ENCODE results near the gene GALNT5.

The GALNT5 gene

DNA sequence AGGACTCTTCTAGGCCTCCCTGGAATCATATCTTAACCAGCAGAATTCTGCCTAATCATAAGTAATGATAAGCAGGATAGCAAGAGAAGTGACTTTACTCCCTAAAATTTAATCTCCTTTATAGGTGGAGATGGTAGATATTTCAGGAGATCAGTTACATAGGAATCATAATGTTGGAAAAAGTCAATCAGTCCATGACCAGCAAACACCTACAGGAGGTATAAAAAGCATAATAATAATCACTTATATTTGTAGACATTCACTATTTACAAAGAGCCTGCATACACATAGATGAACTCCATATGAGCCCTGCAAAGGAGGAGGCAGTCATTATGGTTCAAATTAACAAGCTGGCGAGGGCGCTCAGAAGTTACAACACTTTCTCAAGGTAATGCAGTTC, 2.5 kb downstream of the GALNT5 start:
- no peak for TF ChIP-seq POU2F2 (IDR thresholded peaks at IDR 0.05; ENCODE audit: low read depth, low read length)
- TF ChIP-seq PAX5 (IDR thresholded peaks at IDR 0.05; ENCODE audit: insufficient read depth, low read length, severe bottlenecking) = no peak
- TF ChIP-seq TAF1 (IDR thresholded peaks at IDR 0.05; ENCODE audit: low read depth, low read length) = no peak
- no peak for TF ChIP-seq POLR2A (IDR thresholded peaks at IDR 0.05; ENCODE audit: low read depth, low read length)
- TF ChIP-seq POLR2AphosphoS5 (IDR thresholded peaks at IDR 0.05; ENCODE audit: low read depth, low read length) = no peak
- no peak for TF ChIP-seq SPI1 (IDR thresholded peaks at IDR 0.05; ENCODE audit: low read depth, low read length)
- FAIRE-seq (no peak), DNase-seq (ENCODE audit: insufficient read length, low spot score) (no peak)

DNA sequence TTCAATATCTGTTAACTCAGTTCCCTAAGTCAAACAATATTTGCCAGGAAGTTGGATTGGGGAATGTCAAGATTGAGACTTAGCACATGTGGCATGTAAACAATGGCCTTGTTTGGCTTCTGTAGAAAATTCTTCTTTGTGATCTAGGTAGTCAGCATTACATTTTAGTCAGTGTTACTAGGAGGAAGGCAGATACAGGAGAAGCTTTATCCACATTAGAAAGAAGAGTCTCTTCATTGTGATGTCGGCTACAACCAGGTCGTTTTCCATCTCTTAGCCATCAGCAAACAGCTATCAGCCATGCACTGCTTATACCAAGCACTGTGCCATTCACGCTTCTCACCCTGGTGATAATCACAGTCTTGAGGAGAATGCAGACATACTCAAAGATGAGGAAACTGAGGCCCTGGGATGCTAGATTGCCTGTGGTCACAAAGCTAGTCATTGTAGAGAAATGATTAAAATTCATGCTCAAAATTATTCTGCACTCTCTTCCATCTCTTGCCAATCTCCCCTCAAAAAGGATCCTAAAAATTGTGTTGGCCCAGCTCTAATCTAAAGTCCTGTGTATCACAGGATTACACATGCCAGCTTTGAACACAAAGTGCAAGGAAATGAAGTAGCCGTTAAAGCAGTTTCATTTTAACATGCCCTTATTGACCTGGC, 3.2 kb downstream of the GALNT5 start:
- FAIRE-seq (no peak), DNase-seq (ENCODE audit: insufficient read length, low spot score) (no peak)
- no peak for TF ChIP-seq POLR2AphosphoS5 (IDR thresholded peaks at IDR 0.05; ENCODE audit: low read depth, low read length)
- no peak for TF ChIP-seq PAX5 (IDR thresholded peaks at IDR 0.05; ENCODE audit: insufficient read depth, low read length, severe bottlenecking)
- no peak for TF ChIP-seq TAF1 (IDR thresholded peaks at IDR 0.05; ENCODE audit: low read depth, low read length)
- TF ChIP-seq SPI1 (IDR thresholded peaks at IDR 0.05; ENCODE audit: low read depth, low read length) = no peak
- TF ChIP-seq POLR2A (IDR thresholded peaks at IDR 0.05; ENCODE audit: low read depth, low read length) = no peak
- TF ChIP-seq POU2F2 (IDR thresholded peaks at IDR 0.05; ENCODE audit: low read depth, low read length) = no peak

DNA sequence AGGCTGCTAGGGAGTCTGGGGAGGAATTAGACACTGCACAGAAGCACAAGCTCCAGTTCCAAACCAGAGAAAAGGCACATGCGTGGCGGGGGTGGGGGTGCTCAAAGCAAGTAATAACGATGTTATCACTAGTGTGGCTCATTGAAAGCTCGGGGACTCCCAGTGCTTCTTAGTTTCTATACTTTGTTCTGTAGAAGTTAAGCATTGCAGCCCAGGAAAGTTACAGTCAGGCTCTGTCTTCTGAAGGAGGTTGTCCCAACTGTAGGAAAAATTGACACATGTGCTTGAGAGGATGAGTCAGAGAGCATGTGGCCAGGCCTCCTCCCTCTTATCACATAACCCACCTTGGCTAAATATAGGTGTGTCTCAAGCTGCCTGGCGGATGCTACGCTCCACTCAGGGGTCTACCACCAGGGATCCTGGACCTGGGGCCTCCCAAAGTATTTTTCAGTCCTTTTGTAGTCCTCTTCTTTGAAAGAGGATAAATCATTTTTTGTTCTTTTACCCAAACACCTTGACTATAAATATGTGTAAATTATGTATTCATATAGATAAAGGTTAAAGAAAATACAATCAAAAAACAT, 3.8 kb downstream of the GALNT5 start:
- DNase-seq (ENCODE audit: insufficient read length, low spot score) (no peak), FAIRE-seq (no peak)
- TF ChIP-seq POU2F2 (IDR thresholded peaks at IDR 0.05; ENCODE audit: low read depth, low read length) = no peak
- no peak for TF ChIP-seq TAF1 (IDR thresholded peaks at IDR 0.05; ENCODE audit: low read depth, low read length)
- TF ChIP-seq PAX5 (IDR thresholded peaks at IDR 0.05; ENCODE audit: insufficient read depth, low read length, severe bottlenecking) = no peak
- no peak for TF ChIP-seq SPI1 (IDR thresholded peaks at IDR 0.05; ENCODE audit: low read depth, low read length)
- no peak for TF ChIP-seq POLR2AphosphoS5 (IDR thresholded peaks at IDR 0.05; ENCODE audit: low read depth, low read length)
- no peak for TF ChIP-seq POLR2A (IDR thresholded peaks at IDR 0.05; ENCODE audit: low read depth, low read length)

DNA sequence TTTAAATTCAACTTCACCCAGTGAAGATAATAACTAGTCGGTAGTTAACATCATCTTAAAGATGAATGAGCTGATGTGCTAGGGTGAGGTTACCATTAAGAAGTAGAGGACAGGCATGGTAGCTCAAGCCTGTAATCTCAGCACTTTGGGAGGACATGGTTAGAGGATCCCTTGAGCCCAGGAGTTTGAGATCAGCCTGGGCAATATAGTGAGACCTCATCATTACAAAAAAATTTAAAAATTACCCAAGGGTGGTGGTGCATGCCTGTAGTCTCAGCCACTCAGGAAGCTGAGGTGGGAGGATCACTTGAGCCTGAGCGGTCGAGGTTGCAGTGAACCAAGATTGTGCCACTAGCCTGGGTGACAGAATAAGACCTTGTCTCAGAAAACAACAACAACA, 4.7 kb downstream of the GALNT5 start:
- peak; percentile 55 for FAIRE-seq
- TF ChIP-seq POU2F2 (IDR thresholded peaks at IDR 0.05; ENCODE audit: low read depth, low read length) = no peak

DNA sequence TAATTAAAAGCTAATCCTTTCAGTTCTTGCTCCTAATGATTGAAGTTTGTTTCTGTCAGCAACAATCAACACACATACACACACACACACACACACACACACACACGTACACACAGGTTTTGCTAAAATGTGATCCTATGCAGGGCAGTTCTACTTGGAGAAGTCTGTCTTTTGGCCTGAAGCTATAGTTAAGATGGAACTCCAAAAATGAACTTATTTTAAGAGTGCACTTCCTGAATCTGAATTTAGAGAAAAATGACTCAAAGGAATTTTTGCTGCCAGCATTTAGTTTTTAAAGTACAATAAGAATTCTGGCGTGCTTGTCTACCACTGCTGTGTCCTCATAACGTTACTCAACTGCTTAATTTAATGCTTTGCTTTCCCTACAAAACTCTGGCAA, 6.6 kb downstream of the GALNT5 start:
- no peak for FAIRE-seq
- no peak for TF ChIP-seq SPI1 (IDR thresholded peaks at IDR 0.05; ENCODE audit: low read depth, low read length)
- no peak for TF ChIP-seq POLR2A (IDR thresholded peaks at IDR 0.05; ENCODE audit: low read depth, low read length)
- TF ChIP-seq TAF1 (IDR thresholded peaks at IDR 0.05; ENCODE audit: low read depth, low read length) = no peak
- TF ChIP-seq PAX5 (IDR thresholded peaks at IDR 0.05; ENCODE audit: insufficient read depth, low read length, severe bottlenecking) = no peak
- no peak for TF ChIP-seq POLR2AphosphoS5 (IDR thresholded peaks at IDR 0.05; ENCODE audit: low read depth, low read length)
- no peak for TF ChIP-seq POU2F2 (IDR thresholded peaks at IDR 0.05; ENCODE audit: low read depth, low read length)
- no peak for DNase-seq (ENCODE audit: insufficient read length, low spot score)

More for the DNA sequence above, 4.7 kb downstream of the GALNT5 start:
- DNase-seq (ENCODE audit: insufficient read length, low spot score) = no peak

DNA sequence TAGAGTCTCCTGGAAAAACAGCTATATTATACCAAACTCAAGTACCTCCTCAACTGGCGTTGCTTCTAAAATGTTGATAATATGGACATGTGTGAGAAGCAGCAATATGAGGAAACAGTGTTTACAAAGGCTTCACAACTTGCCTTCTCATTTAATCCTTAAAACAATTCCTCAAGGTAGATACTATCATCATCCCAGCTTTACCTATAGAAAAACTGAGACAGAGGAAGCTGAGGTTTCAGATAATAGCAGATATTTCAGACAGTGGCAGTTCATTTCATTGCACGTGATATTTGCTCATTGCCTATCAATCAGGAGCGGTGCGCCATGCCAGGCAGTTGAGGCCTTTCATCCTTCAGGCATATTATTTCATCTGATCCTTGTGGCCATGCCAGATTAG, 8.3 kb downstream of the GALNT5 start:
- no peak for FAIRE-seq
- no peak for DNase-seq (ENCODE audit: insufficient read length, low spot score)

DNA sequence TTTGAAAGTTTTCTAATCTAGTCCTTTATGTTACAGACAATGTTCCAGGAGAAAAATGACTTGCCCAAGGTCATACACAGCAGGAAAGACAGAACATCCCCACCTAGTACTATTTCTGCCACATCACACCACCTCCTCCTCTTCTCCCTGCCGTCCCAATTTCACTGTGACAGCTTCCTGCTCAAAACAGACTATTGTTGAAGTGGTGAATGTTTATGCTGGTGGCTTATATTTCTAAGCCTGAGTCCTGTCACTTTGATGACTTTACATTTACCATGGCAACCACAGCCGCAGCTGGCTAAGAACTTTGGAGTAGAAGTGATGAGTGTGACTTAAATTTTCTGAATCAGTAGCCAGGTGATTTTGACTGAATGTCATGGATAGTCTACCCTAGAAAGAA, 10.0 kb downstream of the GALNT5 start:
- TF ChIP-seq POLR2AphosphoS5 (IDR thresholded peaks at IDR 0.05; ENCODE audit: low read depth, low read length) (no peak), TAF1 (IDR thresholded peaks at IDR 0.05; ENCODE audit: low read depth, low read length) (no peak), POLR2A (IDR thresholded peaks at IDR 0.05; ENCODE audit: low read depth, low read length) (no peak), POU2F2 (IDR thresholded peaks at IDR 0.05; ENCODE audit: low read depth, low read length) (no peak), SPI1 (IDR thresholded peaks at IDR 0.05; ENCODE audit: low read depth, low read length) (no peak), PAX5 (IDR thresholded peaks at IDR 0.05; ENCODE audit: insufficient read depth, low read length, severe bottlenecking) (no peak)
- DNase-seq (ENCODE audit: insufficient read length, low spot score) (no peak), FAIRE-seq (no peak)

More for the DNA sequence above, 8.3 kb downstream of the GALNT5 start:
- no peak for TF ChIP-seq SPI1 (IDR thresholded peaks at IDR 0.05; ENCODE audit: low read depth, low read length)
- no peak for TF ChIP-seq POLR2A (IDR thresholded peaks at IDR 0.05; ENCODE audit: low read depth, low read length)
- TF ChIP-seq PAX5 (IDR thresholded peaks at IDR 0.05; ENCODE audit: insufficient read depth, low read length, severe bottlenecking) = no peak
- TF ChIP-seq POLR2AphosphoS5 (IDR thresholded peaks at IDR 0.05; ENCODE audit: low read depth, low read length) = no peak
- no peak for TF ChIP-seq POU2F2 (IDR thresholded peaks at IDR 0.05; ENCODE audit: low read depth, low read length)
- TF ChIP-seq TAF1 (IDR thresholded peaks at IDR 0.05; ENCODE audit: low read depth, low read length) = no peak

DNA sequence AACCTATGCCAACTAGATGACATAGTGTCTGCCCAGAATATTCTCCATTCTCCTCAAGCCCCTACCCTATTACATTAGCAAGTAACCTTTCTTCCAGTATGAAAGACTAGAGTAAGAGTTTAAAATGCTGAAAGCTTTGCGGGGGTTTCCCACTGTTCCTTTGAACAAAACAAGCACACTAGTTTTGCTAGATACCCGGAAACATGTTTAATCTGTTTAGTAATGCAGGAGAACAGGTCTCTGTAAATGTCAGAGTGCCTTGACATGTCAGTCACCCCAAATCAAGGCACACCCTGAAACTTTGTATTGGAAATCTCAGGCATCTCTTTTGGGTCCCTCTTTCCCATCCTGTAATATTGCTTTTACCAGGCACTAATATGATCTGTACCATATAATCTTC, 11.6 kb downstream of the GALNT5 start:
- no peak for DNase-seq (ENCODE audit: insufficient read length, low spot score)
- FAIRE-seq = no peak
- no peak for TF ChIP-seq PAX5 (IDR thresholded peaks at IDR 0.05; ENCODE audit: insufficient read depth, low read length, severe bottlenecking)
- no peak for TF ChIP-seq POLR2A (IDR thresholded peaks at IDR 0.05; ENCODE audit: low read depth, low read length)
- TF ChIP-seq POLR2AphosphoS5 (IDR thresholded peaks at IDR 0.05; ENCODE audit: low read depth, low read length) = no peak
- TF ChIP-seq TAF1 (IDR thresholded peaks at IDR 0.05; ENCODE audit: low read depth, low read length) = no peak
- no peak for TF ChIP-seq POU2F2 (IDR thresholded peaks at IDR 0.05; ENCODE audit: low read depth, low read length)
- TF ChIP-seq SPI1 (IDR thresholded peaks at IDR 0.05; ENCODE audit: low read depth, low read length) = no peak

DNA sequence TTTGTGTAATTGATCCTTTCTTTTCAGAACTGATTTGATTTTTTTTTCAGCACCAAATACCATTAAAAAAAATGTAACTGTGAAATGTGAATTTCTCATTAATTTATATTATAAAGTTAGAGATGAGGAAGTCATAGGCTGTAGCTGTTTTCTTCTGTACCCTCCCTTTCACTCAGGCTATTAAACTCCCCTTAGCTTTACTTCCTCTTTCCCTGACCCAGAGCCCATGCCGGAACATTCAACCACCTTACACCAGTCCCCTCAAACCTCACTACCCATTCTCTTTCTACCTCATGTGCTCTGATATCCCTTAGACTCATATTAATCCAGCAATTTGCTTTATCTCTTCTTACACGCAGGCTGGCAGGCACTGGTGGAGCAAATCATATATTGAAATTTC, 12.4 kb downstream of the GALNT5 start:
- FAIRE-seq = no peak
- DNase-seq (ENCODE audit: insufficient read length, low spot score) = no peak
- TF ChIP-seq POU2F2 (IDR thresholded peaks at IDR 0.05; ENCODE audit: low read depth, low read length) (no peak), SPI1 (IDR thresholded peaks at IDR 0.05; ENCODE audit: low read depth, low read length) (no peak), POLR2A (IDR thresholded peaks at IDR 0.05; ENCODE audit: low read depth, low read length) (no peak), TAF1 (IDR thresholded peaks at IDR 0.05; ENCODE audit: low read depth, low read length) (no peak), PAX5 (IDR thresholded peaks at IDR 0.05; ENCODE audit: insufficient read depth, low read length, severe bottlenecking) (no peak), POLR2AphosphoS5 (IDR thresholded peaks at IDR 0.05; ENCODE audit: low read depth, low read length) (no peak)
